ENCODE data around the gene COL28A1. TPM values are rescaled to one million over a fixed set of nuclear protein-coding genes. Genes with fewer than 3 reads are reported as not detected.

COL28A1 gene
- total and polyA plus RNA-seq, 8 donors, result 0.58 to 39.7 (median 4.5) TPM

DNA sequence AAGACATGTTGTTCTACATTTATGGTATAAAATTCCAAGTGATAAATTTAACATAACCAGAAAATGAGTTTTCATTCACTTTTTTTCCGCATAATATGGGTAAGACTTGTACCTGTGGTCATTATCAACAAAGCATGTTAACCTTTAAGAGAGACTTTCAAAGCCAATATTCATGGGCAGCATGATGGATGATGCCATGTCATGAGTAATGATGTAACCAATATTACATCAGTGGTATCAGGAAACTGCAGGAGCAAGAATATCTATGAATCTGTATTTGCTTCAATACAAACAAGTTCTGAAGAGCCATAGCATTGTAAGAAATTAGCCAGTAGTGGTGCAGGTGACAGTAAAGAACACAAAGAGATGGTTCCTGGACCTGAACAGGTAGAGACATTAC lies 226.5 kb downstream of the COL28A1 start:
- WGBS, 5 donors, result 94 to 100% (median 98%) methylated on average over 1 of the region's 1 CpG
- no peak overlapping the region for H3K27ac ChIP-seq
- H3K27me3 ChIP-seq, result no peaks in the 10 kb centered on the region
- intact Hi-C loops (cut with DNase I; ENCODE audit: low total_unique reads), result no loop called here
- H3K36me3 ChIP-seq, result no peaks in the 10 kb centered on the region
- no peak overlapping the region for H3K4me3 ChIP-seq
- H3K4me1 ChIP-seq, result no peaks in the 10 kb centered on the region
- H3K9me3 ChIP-seq, result no peaks in the 10 kb centered on the region
- DNase-seq, result no peak
- TF ChIP-seq POLR2AphosphoS5 (IDR thresholded peaks at IDR 0.05) (no peak), EP300 (IDR thresholded peaks at IDR 0.05) (no peak), POLR2A (IDR thresholded peaks at IDR 0.05) (no peak)

Other genes with a start within 250 kb of the COL28A1 start
- 10 to 100 TPM; 10.7 to 82.9 (median 62.4) TPM for gene MIOS, start 31.0 kb upstream of the COL28A1 start, total RNA-seq
- 10 to 100 TPM; 16.3 to 21.8 (median 17.0) TPM for gene MIOS, start 31.0 kb upstream of the COL28A1 start, polyA plus RNA-seq
- gene UMAD1, start 104.9 kb upstream of the COL28A1 start, total RNA-seq, result 100 to 1,000 TPM in 1 of 5 donors, 10 to 100 TPM in 4; 22.0 to 175 (median 37.9) TPM
- 10 to 100 TPM in 2 of 3 donors, 1 to 10 TPM in 1; 7.8 to 43.4 (median 21.5) TPM for gene UMAD1, start 104.9 kb upstream of the COL28A1 start, polyA plus RNA-seq
- gene RPA3, start 182.7 kb upstream of the COL28A1 start, total RNA-seq, result 10 to 100 TPM in 3 of 5 donors, 1 to 10 TPM in 1, not detected in 1; 6.7 to 44.9 (median 20.8) TPM
- gene RPA3, start 182.7 kb upstream of the COL28A1 start, polyA plus RNA-seq, result 10 to 100 TPM; 28.7 to 39.1 (median 33.0) TPM